ENCODE measurements around the gene PASK. TPM values are rescaled to one million over a fixed set of nuclear protein-coding genes. Genes with fewer than 3 reads are reported as not detected.

PASK gene
- total RNA-seq, 4 donors from 2014 or later = 1.6 to 6.5 (median 4.4) TPM

- 52 to 74% methylated on average over 4 of the region's 4 CpGs for WGBS, 2 donors (ENCODE audit: low coverage in 1 of 2)
- no peaks in the 10 kb centered on the region for H3K27me3 ChIP-seq
- ATAC-seq = peak; percentile 84
- no peak overlapping the region for H3K4me3 ChIP-seq
- peaks cover 0 to 88% of the 10 kb centered on the region in 2 donors for H3K36me3 ChIP-seq
- TF ChIP-seq POLR2AphosphoS5 (IDR thresholded peaks at IDR 0.05) (peak; percentile 63), POLR2A (IDR thresholded peaks at IDR 0.05) (no peak)
- no peaks in the 10 kb centered on the region for H3K4me1 ChIP-seq
- peak overlapping the region in 1 of 4 donors; percentile 46 for H3K27ac ChIP-seq
- H3K9me3 ChIP-seq = no peaks in the 10 kb centered on the region
These were observed 30.6 kb upstream of the PASK start for GRCh38 chr2:241179899-241180298.

GRCh38 chr2:241178961-241179360 lies 29.7 kb upstream of the PASK start:
- WGBS, 2 donors (ENCODE audit: low coverage in 1 of 2) = 71 to 74% methylated on average over 2 to 4 of the region's 4 CpGs
- ATAC-seq = no peak
- H3K36me3 ChIP-seq = peaks cover 0 to 97% of the 10 kb centered on the region in 2 donors

DNA sequence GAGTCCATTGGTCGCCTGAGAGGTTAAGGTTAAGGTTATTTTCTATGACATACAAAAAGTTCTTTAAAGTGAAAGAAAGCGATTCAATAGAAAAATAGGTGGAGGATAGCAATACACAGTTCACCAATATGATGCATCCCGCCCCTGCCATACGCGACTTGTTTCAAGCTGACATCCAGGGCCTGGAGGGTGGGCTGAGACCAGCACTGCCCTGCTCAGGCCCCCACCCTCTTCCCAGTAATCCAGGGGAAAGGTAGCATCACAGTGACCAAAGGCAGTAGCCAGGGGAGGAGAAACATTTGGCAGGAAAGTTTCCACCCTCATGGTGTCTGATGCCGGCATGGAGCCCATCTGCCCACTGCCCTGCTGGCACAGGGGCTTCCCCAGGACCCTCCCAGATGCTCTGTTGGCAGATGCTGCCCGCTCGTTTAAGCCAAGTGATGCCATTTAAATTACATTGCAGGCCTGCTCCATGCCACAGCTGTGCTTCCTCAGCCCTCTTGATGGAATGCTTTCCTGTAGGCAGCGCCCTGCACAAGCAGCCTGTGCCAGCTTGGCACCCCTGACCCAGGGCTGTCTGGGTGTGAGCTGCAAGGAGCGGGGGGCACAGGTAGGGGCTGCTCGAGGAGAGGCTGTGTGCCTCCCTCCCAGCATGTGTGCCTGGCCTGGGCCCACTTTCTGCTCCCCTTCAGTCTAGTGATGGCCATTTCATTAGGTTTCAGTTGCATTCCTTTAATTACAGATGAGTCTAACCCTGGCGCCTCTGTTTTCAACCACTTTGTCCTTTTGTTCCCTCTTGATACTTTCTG lies 28.5 kb upstream of the PASK start:
- no peak for ATAC-seq
- no peaks in the 10 kb centered on the region for H3K27me3 ChIP-seq
- no peak for TF ChIP-seq POLR2AphosphoS5 (IDR thresholded peaks at IDR 0.05)
- TF ChIP-seq, protein P1, sequence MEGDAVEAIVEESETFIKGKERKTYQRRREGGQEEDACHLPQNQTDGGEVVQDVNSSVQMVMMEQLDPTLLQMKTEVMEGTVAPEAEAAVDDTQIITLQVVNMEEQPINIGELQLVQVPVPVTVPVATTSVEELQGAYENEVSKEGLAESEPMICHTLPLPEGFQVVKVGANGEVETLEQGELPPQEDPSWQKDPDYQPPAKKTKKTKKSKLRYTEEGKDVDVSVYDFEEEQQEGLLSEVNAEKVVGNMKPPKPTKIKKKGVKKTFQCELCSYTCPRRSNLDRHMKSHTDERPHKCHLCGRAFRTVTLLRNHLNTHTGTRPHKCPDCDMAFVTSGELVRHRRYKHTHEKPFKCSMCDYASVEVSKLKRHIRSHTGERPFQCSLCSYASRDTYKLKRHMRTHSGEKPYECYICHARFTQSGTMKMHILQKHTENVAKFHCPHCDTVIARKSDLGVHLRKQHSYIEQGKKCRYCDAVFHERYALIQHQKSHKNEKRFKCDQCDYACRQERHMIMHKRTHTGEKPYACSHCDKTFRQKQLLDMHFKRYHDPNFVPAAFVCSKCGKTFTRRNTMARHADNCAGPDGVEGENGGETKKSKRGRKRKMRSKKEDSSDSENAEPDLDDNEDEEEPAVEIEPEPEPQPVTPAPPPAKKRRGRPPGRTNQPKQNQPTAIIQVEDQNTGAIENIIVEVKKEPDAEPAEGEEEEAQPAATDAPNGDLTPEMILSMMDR (IDR thresholded peaks at IDR 0.05) = no peak
- no peak for TF ChIP-seq POLR2A (IDR thresholded peaks at IDR 0.05)
- no peak for TF ChIP-seq EP300 (IDR thresholded peaks at IDR 0.05)
- H3K27ac ChIP-seq = no peak overlapping the region
- H3K36me3 ChIP-seq = peaks cover 0 to 94% of the 10 kb centered on the region in 2 donors
- no peaks in the 10 kb centered on the region for H3K4me1 ChIP-seq
- WGBS, 2 donors (ENCODE audit: low coverage in 1 of 2) = 96 to 98% methylated on average over 3 to 7 of the region's 12 CpGs
- no peaks in the 10 kb centered on the region for H3K9me3 ChIP-seq
- H3K4me3 ChIP-seq = no peak overlapping the region

More at GRCh38 chr2:241178961-241179360, 29.7 kb upstream of the PASK start:
- no peaks in the 10 kb centered on the region for H3K27me3 ChIP-seq
- H3K27ac ChIP-seq = peak overlapping the region in 3 of 4 donors; percentile 29 to 51 (median 46)
- no peaks in the 10 kb centered on the region for H3K4me1 ChIP-seq
- TF ChIP-seq POLR2A (IDR thresholded peaks at IDR 0.05) (no peak), POLR2AphosphoS5 (IDR thresholded peaks at IDR 0.05) (no peak), EP300 (IDR thresholded peaks at IDR 0.05) (no peak)
- TF ChIP-seq, protein P1 (IDR thresholded peaks at IDR 0.05) = no peak
- no peaks in the 10 kb centered on the region for H3K9me3 ChIP-seq
- H3K4me3 ChIP-seq = no peak overlapping the region

DNA sequence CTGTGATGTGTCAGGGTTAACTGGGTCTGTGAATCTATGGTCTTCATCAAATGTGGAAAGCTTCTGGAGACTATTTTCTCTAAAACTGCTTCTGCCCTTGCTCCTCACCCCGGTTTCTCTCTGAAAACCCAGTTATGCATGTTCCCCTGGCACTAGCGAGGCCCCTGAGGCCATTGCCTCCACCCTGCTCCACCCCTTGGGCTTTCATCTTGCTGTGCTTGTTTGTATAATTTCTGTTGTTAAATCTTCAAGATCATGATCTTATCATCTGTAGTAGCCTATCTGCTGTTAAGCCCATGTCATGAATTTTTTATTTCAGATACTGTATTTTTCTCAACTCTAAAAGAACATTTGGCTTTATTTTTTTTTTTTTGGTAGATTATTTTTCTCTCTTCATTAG lies 24.3 kb upstream of the PASK start:
- Histone ChIP-seq H3K27me3 (no peaks in the 10 kb centered on the region), H3K9me3 (peaks cover 0 to 15% (median 0%) of the 10 kb centered on the region in 3 donors), H3K27ac (no peak overlapping the region), H3K4me3 (no peak overlapping the region), H3K36me3 (peaks cover 0 to 97% of the 10 kb centered on the region in 2 donors), H3K4me1 (no peaks in the 10 kb centered on the region)
- ATAC-seq = no peak
- no peak for TF ChIP-seq EP300 (IDR thresholded peaks at IDR 0.05)
- no peak for TF ChIP-seq POLR2A (IDR thresholded peaks at IDR 0.05)
- TF ChIP-seq, protein P1 (IDR thresholded peaks at IDR 0.05) = no peak
- no peak for TF ChIP-seq POLR2AphosphoS5 (IDR thresholded peaks at IDR 0.05)
- 71 to 89% methylated on average over 2 of the region's 2 CpGs for WGBS, 2 donors (ENCODE audit: low coverage in 1 of 2)

- WGBS, 2 donors (ENCODE audit: low coverage in 1 of 2) = no CpG with 5 or more reads among the region's 15 CpGs
- TF ChIP-seq, protein P1 (IDR thresholded peaks at IDR 0.05) = no peak
- Histone ChIP-seq H3K27me3 (no peaks in the 10 kb centered on the region), H3K27ac (no peak overlapping the region), H3K4me3 (no peak overlapping the region), H3K4me1 (no peaks in the 10 kb centered on the region), H3K9me3 (peaks cover 0 to 15% (median 0%) of the 10 kb centered on the region in 3 donors), H3K36me3 (peaks cover 0 to 99% of the 10 kb centered on the region in 2 donors)
- no peak for ATAC-seq
These were observed 19.1 kb upstream of the PASK start for GRCh38 chr2:241168366-241168765.

Measured in gastroesophageal sphincter (tissue), 4 donors.